IMR-90 (cell line): ENCODE results near the gene RSPH9. TPM values are rescaled to one million over a fixed set of nuclear protein-coding genes. Genes with fewer than 3 reads are reported as not detected.

Source experiments
- ATAC-seq: fragments of 200-7000 bp; cut with Tn5 transposase; 2 replicates; pipeline ENCODE4 v1.9.1; 2020; ENCODE audit warnings: low read depth, mild to moderate bottlenecking, moderate library complexity
- BruUV-seq: library from RNA; stranded (reverse); fragments of 400-500 nt; replicated peaks from 2 replicates; lab custom pipeline; 2021; lab: Mats Ljungman, UMichigan
- CTCF ChIA-PET: fragments of 300-600 bp; formaldehyde crosslinking; extraction: SDS; loops from one replicate; lab custom pipeline; 2021; ENCODE audit warnings: antibody characterized with exemption; lab: Yijun Ruan, JAX
- POLR2A ChIA-PET: fragments of 300-600 bp; sonication (Branson Sonifier 250); formaldehyde crosslinking; loops from one replicate; lab custom pipeline; 2022; ENCODE audit warnings: antibody characterized with exemption; ENCODE audit not compliant: unreplicated experiment; lab: Charles Lee
- DNase-seq: peaks from one replicate; pipeline ENCODE4 v3.0.0; 2013
- H2AFZ ChIP-seq: replicated peaks from 2 replicates; pipeline ENCODE3; 2013; ENCODE audit warnings: low read length, mild to moderate bottlenecking; ENCODE audit not compliant: poor library complexity
- H2AK5ac ChIP-seq: 2 replicates; pipeline ENCODE4 v1.6.1; 2013; ENCODE audit warnings: low read depth, low read length, inconsistent platforms
- H2AK9ac ChIP-seq: replicated peaks from 2 replicates; pipeline ENCODE3; 2013; ENCODE audit warnings: mild to moderate bottlenecking, low read depth, low read length, moderate library complexity; ENCODE audit not compliant: poor library complexity
- H2BK120ac ChIP-seq: 2 replicates; pipeline ENCODE4 v1.6.1; 2013; ENCODE audit warnings: low read depth, low read length, inconsistent platforms
- H2BK15ac ChIP-seq: 3 replicates; pipeline ENCODE4 v1.6.1; 2013; ENCODE audit warnings: low read depth, low read length, inconsistent platforms
- H2BK20ac ChIP-seq: 2 replicates; pipeline ENCODE4 v1.6.1; 2013; ENCODE audit warnings: low read depth, mild to moderate bottlenecking, inconsistent platforms, low read length, moderate library complexity
- H2BK5ac ChIP-seq: 2 replicates; pipeline ENCODE4 v1.6.1; 2013; ENCODE audit warnings: mild to moderate bottlenecking, low read depth, low read length, inconsistent platforms; ENCODE audit not compliant: poor library complexity, severe bottlenecking
- H3K14ac ChIP-seq: replicated peaks from 2 replicates; pipeline ENCODE4 v1.6.1; 2013; ENCODE audit warnings: low read depth, low read length, inconsistent platforms
- H3K18ac ChIP-seq: 2 replicates; pipeline ENCODE4 v1.6.1; 2013; ENCODE audit warnings: low read depth, low read length, control low read depth
- H3K23ac ChIP-seq: 2 replicates; pipeline ENCODE4 v1.6.1; 2013; ENCODE audit warnings: low read depth, low read length, inconsistent platforms
- H3K27ac ChIP-seq: 2 replicates; pipeline ENCODE4 v1.5.1; 2013; ENCODE audit warnings: mild to moderate bottlenecking, control low read depth, low read length; ENCODE audit not compliant: insufficient read depth
- H3K27me3 ChIP-seq: 2 replicates; pipeline ENCODE4 v1.6.1; 2013; ENCODE audit warnings: low read length; ENCODE audit not compliant: control insufficient read depth, insufficient read depth
- H3K36me3 ChIP-seq: 2 replicates; pipeline ENCODE4 v1.6.1; 2013; ENCODE audit warnings: low read length, mixed read lengths; ENCODE audit not compliant: control insufficient read depth, insufficient read depth
- H3K4ac ChIP-seq: 2 replicates; pipeline ENCODE4 v1.6.1; 2013; ENCODE audit warnings: low read depth, low read length, inconsistent platforms
- H3K4me1 ChIP-seq: 2 replicates; pipeline ENCODE4 v1.6.1; 2013; ENCODE audit warnings: low read length, mixed read lengths; ENCODE audit not compliant: control insufficient read depth, insufficient read depth
- H3K4me2 ChIP-seq: 2 replicates; pipeline ENCODE4 v1.6.1; 2013; ENCODE audit warnings: low read depth, mild to moderate bottlenecking, control low read depth, low read length, moderate library complexity
- H3K4me3 ChIP-seq: 2 replicates; pipeline ENCODE4 v1.5.1; 2013; ENCODE audit warnings: low read depth, mild to moderate bottlenecking, control low read depth, low read length, moderate library complexity; ENCODE audit not compliant: insufficient read depth
- H3K56ac ChIP-seq: 2 replicates; pipeline ENCODE4 v1.6.1; 2013; ENCODE audit warnings: low read length, inconsistent platforms; ENCODE audit not compliant: insufficient read depth; ENCODE audit errors: extremely low read depth
- H3K79me1 ChIP-seq, 2 experiments: 2 replicates each; pipeline ENCODE4 v1.6.1; 2013; ENCODE audit warnings: low read length in 2 of 2, inconsistent platforms in 1 of 2, low read depth in 1 of 2
- H3K9ac ChIP-seq: 2 replicates; pipeline ENCODE4 v1.6.1; 2013; ENCODE audit warnings: low read depth, low read length, control low read depth
- H3K9me1 ChIP-seq: 2 replicates; pipeline ENCODE4 v1.6.1; 2013; ENCODE audit warnings: low read length, inconsistent platforms; ENCODE audit not compliant: insufficient read depth
- H3K9me3 ChIP-seq: 2 replicates; pipeline ENCODE4 v1.6.1; 2013; ENCODE audit warnings: low read length; ENCODE audit not compliant: control insufficient read depth, insufficient read depth
- H4K20me1 ChIP-seq: 2 replicates; pipeline ENCODE4 v1.6.1; 2013; ENCODE audit warnings: low read length, inconsistent platforms; ENCODE audit not compliant: insufficient read depth
- H4K5ac ChIP-seq: 2 replicates; pipeline ENCODE4 v1.6.1; 2013; ENCODE audit warnings: mild to moderate bottlenecking, low read depth, low read length, control low read depth
- H4K8ac ChIP-seq, 2 experiments: 2 replicates each; pipeline ENCODE4 v1.6.1; 2013; ENCODE audit warnings: low read depth in 2 of 2, low read length in 2 of 2, control low read depth in 1 of 2, inconsistent platforms in 1 of 2
- H4K91ac ChIP-seq: 2 replicates; pipeline ENCODE4 v1.6.1; 2013; ENCODE audit warnings: low read depth, low read length, inconsistent platforms; ENCODE audit not compliant: insufficient read depth
- CEBPB ChIP-seq: IDR thresholded peaks from 2 replicates; pipeline ENCODE4 v1.6.1; 2012; ENCODE audit warnings: low read depth, low read length, improper control_type of control experiment
- POLR2A ChIP-seq: IDR thresholded peaks from 2 replicates; pipeline ENCODE4 v1.6.1; 2012; ENCODE audit warnings: mild to moderate bottlenecking, low read depth, low read length
- RAD21 ChIP-seq: IDR thresholded peaks from 2 replicates; pipeline ENCODE4 v1.6.1; 2012; ENCODE audit warnings: low read length, improper control_type of control experiment
- USF2 ChIP-seq: fragments of 150-350 bp; IDR thresholded peaks from 2 replicates; pipeline ENCODE4 v1.6.1; 2017; ENCODE audit warnings: mild to moderate bottlenecking, antibody characterized with exemption, low read length, low read depth
- WGBS, 2 experiments: methylation state at CpG; one replicate each; pipeline versions ENCODE4 v1.1.5 to v1.1.7; 2013; ENCODE audit warnings: missing lambda C conversion rate in 2 of 2; ENCODE audit not compliant: insufficient read length in 1 of 2; ENCODE audit errors: extremely low coverage in 2 of 2; 5-methylcytosine and 5-hydroxymethylcytosine counted together
- dilution Hi-C: fragments of 300-500 bp; cut with HindIII; formaldehyde crosslinking; loops from one replicate; pipeline ENCODE4 v1.14.3; 2018; ENCODE audit warnings: low sequenced_read_pairs; ENCODE audit not compliant: unreplicated experiment
- in situ Hi-C: fragments of 300-500 bp; cut with MboI; formaldehyde crosslinking; loops from 3 replicates; pipeline ENCODE4 v1.14.3; 2019; ENCODE audit warnings: low sequenced_read_pairs, inconsistent platforms, mixed read lengths
- intact Hi-C: fragments of 100-400 bp; cut with micrococcal nuclease; formaldehyde crosslinking; loops from 2 replicates; pipeline ENCODE4 v1.10.0; 2022
- polyA plus RNA-seq, 3 experiments: library from polyadenylated mRNA; depleted of rRNA; stranded (reverse); fragments of >200 nt; gene quantifications; 2 replicates each; pipeline ENCODE4 v1.2.3, GENCODE V29; 2012; ENCODE audit warnings: low replicate concordance in 1 of 3
- total RNA-seq: library from RNA; depleted of rRNA; stranded (reverse); fragments of >200 nt; gene quantifications from 2 replicates; pipeline ENCODE4 v1.2.3, GENCODE V29; 2012

Gene RSPH9
- total and polyA plus RNA-seq, 2 of the 4 experiments (the other 2 are of a cell fraction), result 0.18 to 0.21 TPM

GRCh38 chr6:43639984-43640800 lies 4.6 kb upstream of the RSPH9 start:
- peaks cover 16% of the 10 kb centered on the region for H3K9me1 ChIP-seq
- H4K20me1 ChIP-seq, result peaks cover 20% of the 10 kb centered on the region
- ChIA-PET POLR2A (no interaction called here), CTCF (interaction anchor here (0.7 to 1.0 kb wide), 2 partner anchors 130 to 678 kb away, joined by 3 read pairs; partner anchors contain the start of gene VEGFA)
- no peak overlapping the region for H2AK5ac ChIP-seq
- H2BK5ac ChIP-seq, result no peak overlapping the region
- H3K14ac ChIP-seq, result no peak overlapping the region
- H3K4me3 ChIP-seq, result no peak overlapping the region
- no peak overlapping the region for H2AK9ac ChIP-seq
- H3K56ac ChIP-seq, result no peak overlapping the region
- H4K8ac ChIP-seq, result no peak overlapping the region
- no peak overlapping the region for H4K5ac ChIP-seq
- no peak overlapping the region for H3K4me2 ChIP-seq
- H3K23ac ChIP-seq, result no peak overlapping the region
- H3K4ac ChIP-seq, result no peak overlapping the region
- intact Hi-C loops, result no loop called here
- TF ChIP-seq USF2 (no peak), POLR2A (no peak), CEBPB (no peak), RAD21 (no peak)
- no peak overlapping the region for H4K91ac ChIP-seq
- ATAC-seq, result no peak
- no peak overlapping the region for H3K9ac ChIP-seq
- H3K9me3 ChIP-seq, result no peaks in the 10 kb centered on the region
- WGBS, 2 experiments, result 94% methylated on average over 18 of the region's 21 CpGs; no CpG with 5 or more reads in 1 of the 2 experiments
- peaks cover 6% of the 10 kb centered on the region for H3K4me1 ChIP-seq
- DNase-seq, result no peak
- dilution Hi-C loops, result no loop called here
- no peak overlapping the region for H2BK120ac ChIP-seq
- H3K27ac ChIP-seq, result no peak overlapping the region
- H3K27me3 ChIP-seq, result no peaks in the 10 kb centered on the region
- no TSS peak for BruUV-seq
- no peak overlapping the region for H2AFZ ChIP-seq
- H3K79me1 ChIP-seq, result peaks cover 33 to 50% of the 10 kb centered on the region in 2 experiments
- H3K18ac ChIP-seq, result no peak overlapping the region
- no peak overlapping the region for H2BK20ac ChIP-seq
- no peak overlapping the region for H2BK15ac ChIP-seq
- peaks cover 28% of the 10 kb centered on the region for H3K36me3 ChIP-seq
- in situ Hi-C loops, result no loop called here
